Stimulated activated CD8-positive, alpha-beta memory T cell treated with anti-CD3 and anti-CD28 coated beads, Interleukin-7, amount 100 ng/mL, for 48 hours (primary cell): ENCODE data around the gene ITGB6.

Experiments
- DNase-seq, 2 donors: peaks; one replicate each; pipeline ENCODE4 v3.0.0-alpha.2; 2020; ENCODE audit warnings: low read depth in 1 of 2; ENCODE audit errors: extremely low read depth in 1 of 2

Gene ITGB6

DNA sequence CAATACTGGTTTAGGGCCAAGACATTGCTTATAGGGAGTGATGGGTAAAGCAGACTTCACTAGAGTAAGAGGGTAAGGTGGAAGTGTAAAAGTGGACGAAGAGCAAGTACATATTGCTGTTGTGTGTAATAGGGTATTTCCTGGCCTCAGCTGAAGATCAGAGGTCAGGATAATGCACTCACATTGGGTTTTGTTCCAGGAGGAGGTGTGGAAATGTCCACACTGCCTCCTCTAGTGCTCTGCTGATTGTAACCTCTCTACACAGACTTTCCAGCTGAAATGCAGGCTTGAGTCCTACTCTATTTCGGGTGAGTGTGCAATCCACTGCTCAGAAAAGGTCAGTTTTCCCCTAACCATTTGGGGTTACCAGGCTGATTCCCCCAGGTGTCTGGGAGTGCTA is 96.0 kb downstream of the ITGB6 start:
- no peak for DNase-seq

- no peak for DNase-seq
These were observed 102.7 kb downstream of the ITGB6 start for GRCh38 chr2:160097326-160097725.

- DNase-seq, result peak in 1 of 2 donors; percentile 3
These were observed 103.7 kb downstream of the ITGB6 start for GRCh38 chr2:160096409-160096808.

- no peak for DNase-seq
These were observed 107.6 kb downstream of the ITGB6 start for GRCh38 chr2:160092445-160092844.

GRCh38 chr2:160091381-160091780 is 108.7 kb downstream of the ITGB6 start:
- DNase-seq, result no peak

GRCh38 chr2:160087854-160088745 is 112.0 kb downstream of the ITGB6 start:
- no peak for DNase-seq

DNA sequence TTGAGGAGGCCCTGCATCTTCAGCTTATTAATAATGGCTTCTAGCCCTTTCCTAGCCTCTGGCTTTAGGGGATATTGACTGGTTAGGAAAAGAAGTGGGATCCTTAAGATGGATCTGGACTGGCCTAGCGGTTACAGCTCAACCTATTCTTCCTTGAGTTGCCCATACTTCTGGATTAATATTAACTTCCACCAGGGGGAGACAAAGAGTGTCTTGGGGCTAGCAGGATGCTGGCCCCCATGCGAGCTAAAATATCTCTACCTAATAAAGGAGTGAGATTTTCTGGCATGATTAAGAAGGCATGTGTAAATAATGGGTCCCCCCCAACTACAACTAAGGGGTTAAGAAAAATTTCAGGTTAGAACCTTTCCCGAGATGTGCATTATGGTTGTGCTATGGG is 114.4 kb downstream of the ITGB6 start:
- no peak for DNase-seq

- DNase-seq, result no peak
These were observed 121.9 kb downstream of the ITGB6 start for GRCh38 chr2:160077912-160078810.

GRCh38 chr2:160076914-160077313 is 123.2 kb downstream of the ITGB6 start:
- no peak for DNase-seq

DNA sequence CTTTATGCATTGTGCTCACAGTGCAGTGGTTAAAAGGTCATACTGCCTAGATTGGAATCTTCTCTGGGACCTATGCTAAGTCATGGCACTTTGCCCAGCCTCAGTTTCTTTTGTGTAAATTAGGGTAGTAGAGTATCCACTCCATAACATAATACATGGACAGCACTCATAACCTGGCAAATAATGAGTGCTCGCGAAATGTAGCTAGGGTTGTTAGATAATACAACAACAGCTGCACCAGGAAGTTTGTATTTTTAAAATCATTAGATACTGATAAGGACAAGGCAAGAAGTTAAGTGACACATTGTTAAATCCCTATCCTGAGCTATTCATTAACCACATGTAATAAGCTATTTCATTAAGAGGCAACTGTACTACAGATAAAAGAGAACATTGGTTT is 123.8 kb downstream of the ITGB6 start:
- no peak for DNase-seq

- no peak for DNase-seq
These were observed 124.9 kb downstream of the ITGB6 start for GRCh38 chr2:160075171-160075570.

GRCh38 chr2:160073284-160073888 is 126.7 kb downstream of the ITGB6 start:
- no peak for DNase-seq

- DNase-seq, result no peak
These were observed 131.2 kb downstream of the ITGB6 start for GRCh38 chr2:160068906-160069305.

DNA sequence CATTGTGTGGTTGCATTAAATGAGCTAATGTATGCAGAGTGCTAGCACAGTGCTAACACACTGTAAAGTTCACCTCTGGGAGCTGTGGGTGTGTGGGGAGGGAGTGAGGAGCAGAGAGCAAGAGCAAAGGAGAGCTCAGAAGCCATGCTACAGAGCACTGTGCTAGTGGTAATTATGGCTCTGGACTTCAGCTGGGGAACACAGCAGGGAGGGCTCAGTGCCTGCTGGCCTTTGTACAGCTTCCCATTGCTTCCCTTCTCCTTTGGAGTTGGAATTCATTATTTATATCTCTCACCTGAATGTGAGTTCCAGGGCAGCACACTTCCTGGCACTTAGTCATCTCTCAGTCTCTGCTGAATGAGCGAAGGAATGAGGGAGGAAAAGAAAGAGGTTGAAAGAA is 135.2 kb downstream of the ITGB6 start:
- no peak for DNase-seq

DNA sequence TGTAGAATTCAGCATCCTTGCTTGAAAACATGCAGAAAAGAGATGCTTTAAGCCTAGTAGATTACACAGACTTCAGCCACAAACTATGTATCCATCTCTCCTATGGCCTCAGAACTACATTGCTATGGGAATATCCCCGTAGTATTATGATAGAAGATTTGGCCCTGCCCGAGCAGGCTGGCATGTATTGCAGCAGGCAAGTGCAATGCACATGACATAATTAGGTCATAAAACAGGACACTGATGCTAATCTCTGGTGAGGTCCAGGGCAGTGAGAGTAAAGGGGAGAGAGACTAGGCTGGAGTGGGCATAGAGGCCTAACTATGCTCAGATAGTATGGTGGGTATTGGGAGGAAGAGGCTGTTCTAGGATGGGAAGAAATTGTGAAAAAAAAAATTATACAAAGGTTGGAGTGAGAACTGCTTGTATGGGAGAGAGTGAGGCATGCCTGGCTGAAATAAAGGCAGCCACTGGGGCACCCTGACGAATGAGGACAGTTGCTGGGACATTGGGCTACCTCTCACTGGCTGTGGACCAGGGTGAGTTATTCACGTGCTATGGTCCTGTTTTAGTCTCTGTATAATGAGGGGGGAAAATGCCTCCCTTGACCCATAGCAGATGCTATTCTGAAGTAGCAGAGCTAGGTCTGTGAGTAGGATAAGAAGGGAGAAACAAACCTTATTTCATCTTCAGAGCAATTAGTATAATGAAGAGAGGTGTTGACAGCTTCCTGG is 136.0 kb downstream of the ITGB6 start:
- no peak for DNase-seq

DNA sequence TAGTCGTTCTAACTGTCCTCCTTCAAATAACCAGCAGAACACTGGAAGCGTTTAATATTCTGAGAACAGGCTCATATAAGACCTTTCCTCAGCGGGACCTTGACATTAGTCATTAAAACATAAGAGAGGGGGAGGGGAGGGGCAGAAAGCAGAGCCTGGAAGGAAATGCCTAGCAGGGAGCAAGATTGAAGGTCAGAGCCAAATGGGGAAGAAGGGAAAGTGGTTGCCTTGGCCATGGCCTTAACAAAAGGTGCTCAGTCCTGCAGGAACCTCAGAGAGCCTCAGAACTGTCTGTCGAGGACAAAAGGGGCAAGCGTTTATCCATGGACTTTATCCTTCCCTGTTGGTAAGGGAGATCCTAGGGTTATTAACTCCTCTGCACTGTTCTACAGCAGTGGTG is 136.8 kb downstream of the ITGB6 start:
- DNase-seq, result no peak

GRCh38 chr2:160062292-160063005 is 137.6 kb downstream of the ITGB6 start, which contains the start of gene PLA2R1:
PLA2R1 (minus strand) TSS chr2:160062615; CDS start chr2:160062403, 212 bp downstream.
- DNase-seq, result no peak

GRCh38 chr2:160061944-160062291 is 138.2 kb downstream of the ITGB6 start:
- DNase-seq, result no peak

DNA sequence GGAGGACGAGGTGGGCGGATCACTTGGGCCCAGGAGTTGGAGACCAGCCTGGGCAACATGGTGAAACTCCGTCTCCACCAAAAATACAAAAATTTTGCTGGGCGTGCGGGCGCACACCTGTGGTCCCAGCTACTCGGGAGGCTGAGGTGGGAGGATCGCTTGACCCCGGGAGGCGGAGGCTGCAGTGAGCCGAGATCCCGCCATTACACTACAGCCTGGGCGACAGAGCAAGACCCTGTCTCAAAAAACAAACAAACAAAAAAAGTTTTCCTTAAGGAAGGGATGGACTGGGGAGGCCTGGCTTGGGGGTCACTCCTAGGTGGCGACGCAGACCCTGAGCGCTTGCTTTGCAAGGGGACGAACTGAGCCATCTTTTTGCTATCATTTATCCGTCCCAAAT is 138.5 kb downstream of the ITGB6 start:
- no peak for DNase-seq

DNA sequence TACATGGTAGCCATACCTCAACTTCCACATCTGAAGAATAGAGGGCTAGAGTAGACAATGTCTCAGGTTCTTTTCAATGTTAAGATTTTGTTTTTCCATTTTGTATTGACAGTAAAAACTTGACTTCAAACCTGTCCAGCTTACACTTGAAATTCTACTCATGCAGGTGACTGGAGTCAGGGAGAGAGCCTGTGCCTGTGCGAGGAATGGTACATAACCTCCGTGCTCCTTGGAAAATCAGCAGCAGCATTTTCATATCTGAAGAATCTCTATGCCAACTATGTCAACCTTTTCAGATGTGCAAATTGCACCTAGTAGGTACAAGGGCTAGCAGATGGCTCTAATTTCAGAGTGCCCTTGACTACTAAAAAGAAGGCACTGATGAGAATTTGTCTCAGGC is 139.8 kb downstream of the ITGB6 start:
- no peak for DNase-seq
